AG04449 (cell line): ENCODE results near the gene PTPRH.
"Not testable (repeated sequence)": the region's sequence is repeated elsewhere in the genome, so short reads cannot be mapped to it uniquely, and the experiment has no call there.

ENCODE experiments used
- CTCF ChIA-PET: fragments of 350-600 bp; formaldehyde crosslinking; extraction: SDS; loops from one replicate; lab custom pipeline; 2021; ENCODE audit warnings: antibody characterized with exemption; lab: Yijun Ruan, JAX
- POLR2A ChIA-PET: fragments of 400-600, 350-600 bp; formaldehyde crosslinking; extraction: SDS; loops from one replicate; lab custom pipeline; 2020; ENCODE audit warnings: antibody characterized with exemption, inconsistent platforms; lab: Yijun Ruan, JAX
- DNase-seq: peaks from one replicate; pipeline ENCODE4 v3.0.0-alpha.2; 2010; ENCODE audit warnings: low read depth, low spot score
- H3K4me3 ChIP-seq: 2 replicates; pipeline ENCODE4 v1.5.1; 2011; ENCODE audit warnings: low read depth, mild to moderate bottlenecking, control low read depth, low read length
- CTCF ChIP-seq: IDR thresholded peaks from one replicate; pipeline ENCODE4 v1.5.1; 2011; ENCODE audit warnings: mild to moderate bottlenecking, moderate library complexity, low read length, control low read depth, inconsistent platforms; ENCODE audit not compliant: insufficient read depth; ENCODE audit errors: missing control alignments

Gene PTPRH

GRCh38 chr19:55156202-55157063, 52.9 kb downstream of the PTPRH start:
- ChIA-PET CTCF (interaction anchor here (0.9 to 1.3 kb wide), 3 partner anchors 9 to 15 kb away, joined by 3 to 6 read pairs (median 4); no protein-coding TSS in a partner anchor), POLR2A (no interaction called here)
- no peak for DNase-seq
- no peak for TF ChIP-seq CTCF
- peak overlapping the region; percentile 15; the same call in 1 of the 2 replicates for H3K4me3 ChIP-seq

- H3K4me3 ChIP-seq: peak overlapping the region; percentile 8; the same call in 1 of the 2 replicates
- CTCF ChIA-PET: interaction anchor here (0.9 to 1.3 kb wide), 3 partner anchors 9 to 15 kb away, joined by 3 to 6 read pairs (median 4); no protein-coding TSS in a partner anchor
- POLR2A ChIA-PET, DNase-seq: not testable (repeated sequence)
These were observed 53.5 kb downstream of the PTPRH start for GRCh38 chr19:55155784-55156183.

GRCh38 chr19:55153652-55154264, 55.5 kb downstream of the PTPRH start:
- no peak for TF ChIP-seq CTCF
- DNase-seq: no peak
- no peak overlapping the region for H3K4me3 ChIP-seq
- ChIA-PET POLR2A (no interaction called here), CTCF (interaction anchor here (4.6 kb wide), 1 partner anchor 12 kb away, joined by 30 read pairs; no protein-coding TSS in a partner anchor)

- no peak for TF ChIP-seq CTCF
- DNase-seq: no peak
- POLR2A ChIA-PET: no interaction called here
- no peak overlapping the region for H3K4me3 ChIP-seq
- CTCF ChIA-PET: interaction anchor here (0.8 to 4.6 kb wide), 4 partner anchors 8 to 481 kb away, joined by 3 to 30 read pairs (median 9); no protein-coding TSS in a partner anchor
These were observed 57.3 kb downstream of the PTPRH start for GRCh38 chr19:55152017-55152416.

- ChIA-PET POLR2A (no interaction called here), CTCF (interaction anchor here (0.7 to 1.2 kb wide), 2 partner anchors 9 to 11 kb away, joined by 3 to 4 read pairs; no protein-coding TSS in a partner anchor)
- no peak within 1 kb of the TSS for H3K4me3 ChIP-seq
- DNase-seq: no peak
- no peak for TF ChIP-seq CTCF
These were observed 60.0 kb downstream of the PTPRH start, which contains the start of gene TNNT1 for GRCh38 chr19:55149078-55150003. Gene TNNT1, minus strand, starts transcription at chr19:55149206. Its CDS starts 2,049 bp downstream, at chr19:55147157.
